Myocyte (in vitro differentiated cells): Measurements from ENCODE around the gene AGAP1. TPM values are rescaled to one million over a fixed set of nuclear protein-coding genes. Genes with fewer than 3 reads are reported as not detected.
A peak's percentile ranks its signal among the peaks of the same experiment; 100 is the strongest.

ENCODE experiments used
- DNase-seq: peaks from one replicate; pipeline ENCODE4 v3.0.0-alpha.2; 2012; ENCODE audit warnings: low read depth
- polyA plus RNA-seq: library from polyadenylated mRNA; unstranded; fragments of >200 nt; gene quantifications from one replicate; pipeline ENCODE4 v1.2.1, GENCODE V29; 2012; ENCODE audit warnings: missing spikeins
- total RNA-seq: library from RNA; depleted of rRNA; stranded (reverse); fragments of >200 nt; gene quantifications from 2 replicates; pipeline ENCODE4 v1.2.3, GENCODE V29; 2014

AGAP1 gene
- 15.5 and 17.3 TPM in 2 replicates for total RNA-seq
- polyA plus RNA-seq, result 25.2 TPM

DNA sequence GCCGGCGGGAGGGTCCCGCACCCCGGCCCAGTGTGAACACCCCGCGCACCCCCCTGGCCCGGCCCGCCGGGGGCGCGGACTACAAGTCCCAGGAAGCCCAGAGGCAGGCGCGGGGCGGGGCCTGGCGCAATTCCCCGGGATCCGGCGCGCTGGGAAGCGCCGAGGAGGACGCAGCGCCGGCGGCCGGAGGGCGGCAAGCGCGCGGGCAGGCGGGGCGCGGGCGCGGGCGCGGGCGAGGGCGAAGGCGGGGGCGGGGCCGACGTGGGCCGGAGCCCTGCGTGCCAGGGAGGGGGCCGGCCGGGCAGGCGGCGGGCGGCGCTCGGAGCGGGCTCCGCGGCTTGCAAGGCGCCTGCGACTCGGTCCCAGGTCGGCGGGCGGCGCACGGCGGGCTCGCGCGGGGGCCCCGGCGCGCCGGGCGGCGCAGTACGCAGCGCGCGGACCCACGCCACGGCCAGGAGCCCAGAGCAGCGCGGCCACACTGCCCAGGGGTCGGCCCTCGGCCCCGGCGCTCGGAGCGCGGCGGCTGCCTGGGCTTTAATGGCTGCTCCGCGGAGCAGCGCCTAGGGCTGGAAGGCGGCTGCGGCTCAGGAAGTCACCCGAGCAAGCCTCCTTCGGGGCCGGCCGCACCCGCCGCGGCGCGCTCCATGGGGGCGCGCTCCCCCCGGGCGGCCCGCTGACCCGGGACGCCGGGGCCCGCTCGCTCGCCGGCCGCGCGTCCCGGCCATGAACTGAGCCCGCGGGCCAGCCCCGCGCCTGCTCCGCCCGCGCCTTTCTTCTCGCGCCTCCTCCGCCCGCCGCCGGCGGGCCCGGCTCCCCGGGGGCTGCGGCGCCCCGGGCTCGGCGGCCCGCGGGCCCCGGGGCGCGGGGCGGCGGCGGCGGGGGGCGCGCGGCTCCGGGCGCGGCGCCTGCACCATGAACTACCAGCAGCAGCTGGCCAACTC, at the start of gene AGAP1:
Gene AGAP1, plus strand, starts transcription at position 269 of the 941 bp plus-strand sequence.
- DNase-seq, result peak; percentile 92

DNA sequence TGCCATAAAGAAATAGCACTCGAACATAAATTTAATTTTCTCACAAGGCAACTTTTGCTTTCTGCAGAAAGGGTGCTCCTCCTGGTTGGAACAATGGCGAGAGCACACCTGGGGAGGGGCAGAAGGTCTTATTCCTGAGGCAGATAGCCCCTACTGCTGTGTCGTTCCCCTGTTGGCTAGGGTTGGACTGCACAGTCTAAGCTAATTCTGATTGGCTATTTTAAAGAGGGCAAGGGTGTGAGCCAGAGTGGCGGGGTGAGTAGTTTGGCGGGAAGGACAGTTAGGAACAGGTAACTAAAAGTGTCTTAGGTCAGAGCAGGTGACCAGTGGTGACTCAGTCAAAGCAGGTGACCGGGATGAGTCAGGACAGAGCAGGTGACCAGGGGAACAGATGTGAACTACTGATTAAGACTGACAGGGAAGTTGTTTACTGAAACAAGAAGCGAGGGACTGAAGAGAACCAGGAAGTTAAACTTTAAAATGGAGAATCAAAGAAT, 49.7 kb upstream of the AGAP1 start:
- DNase-seq, result peak; percentile 6

DNA sequence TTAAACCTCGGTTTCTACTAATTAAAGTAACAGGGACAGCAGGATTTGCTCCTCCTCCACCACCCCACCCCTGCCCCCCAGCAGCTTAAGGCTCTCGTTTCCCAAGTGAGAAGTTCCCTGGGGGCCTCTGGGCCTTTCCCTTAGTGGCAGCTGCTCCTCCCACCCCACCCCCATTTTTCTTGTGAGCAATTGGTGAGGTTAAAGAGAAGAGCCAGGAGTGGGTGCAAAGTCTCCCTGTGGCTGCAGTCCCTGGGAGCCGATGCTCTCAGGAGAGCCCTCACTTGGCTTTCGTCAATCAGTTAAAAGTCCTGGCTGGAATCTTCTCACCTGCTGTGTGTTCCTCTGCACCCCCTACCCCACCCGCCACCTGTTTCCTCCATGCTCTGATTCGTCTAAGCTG, 48.7 kb upstream of the AGAP1 start:
- peak; percentile 13 for DNase-seq

DNA sequence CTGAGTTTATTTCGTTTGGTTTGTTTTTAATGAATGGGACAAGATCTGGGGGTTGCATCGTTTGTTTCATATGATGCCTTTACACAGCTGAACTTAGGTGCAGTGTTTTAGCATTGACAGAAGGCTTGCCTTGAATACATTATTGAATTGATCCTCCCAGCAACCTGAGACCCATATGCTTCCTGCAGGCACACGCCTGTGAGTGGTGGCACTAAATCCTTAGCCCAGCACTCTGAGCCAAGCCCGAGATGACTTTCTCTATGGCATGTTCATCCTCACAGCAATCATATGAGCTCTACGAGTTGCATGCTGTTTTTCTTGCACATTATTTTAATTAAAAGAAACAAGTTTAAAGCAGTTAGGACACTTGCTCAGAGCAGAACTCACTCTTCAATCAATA, 47.8 kb upstream of the AGAP1 start:
- DNase-seq, result no peak

DNA sequence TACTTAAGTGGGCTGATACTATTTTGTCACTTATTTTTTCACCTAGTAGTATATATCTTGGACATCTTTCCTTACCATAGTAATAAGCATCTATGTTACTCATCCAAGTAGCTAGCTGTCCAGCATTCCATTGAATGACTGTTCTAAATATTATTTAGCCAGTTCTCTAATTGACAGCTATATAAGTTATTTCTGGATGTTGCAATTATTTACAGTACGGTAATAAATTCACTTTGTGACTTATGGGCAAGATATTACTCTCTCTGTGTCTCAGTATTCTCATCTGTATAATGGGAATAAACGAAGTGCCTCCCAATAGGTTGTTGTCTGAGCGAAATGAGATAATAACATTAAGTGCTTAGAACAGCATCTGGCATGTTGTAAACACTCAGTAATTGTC, 46.6 kb upstream of the AGAP1 start:
- DNase-seq, result no peak

DNA sequence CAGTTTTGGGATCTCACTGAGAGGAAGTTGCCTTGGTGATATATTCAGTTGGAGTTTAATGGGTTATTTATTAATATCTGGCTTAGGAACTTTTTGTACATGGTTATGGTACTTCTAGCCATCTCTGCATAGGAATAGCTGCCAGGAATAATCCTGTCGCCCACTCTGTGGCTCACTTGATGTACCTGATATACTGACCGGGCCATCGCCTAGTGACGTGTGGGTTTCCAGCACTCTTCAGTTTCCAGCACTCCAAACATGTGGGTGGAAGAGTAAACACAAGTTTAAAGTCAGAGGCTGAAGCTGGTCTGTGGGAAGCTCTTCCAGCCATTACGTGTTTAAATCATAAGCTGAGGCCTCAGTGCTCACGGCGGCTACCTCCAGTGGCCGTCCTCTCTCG, 44.3 kb upstream of the AGAP1 start:
- no peak for DNase-seq

DNA sequence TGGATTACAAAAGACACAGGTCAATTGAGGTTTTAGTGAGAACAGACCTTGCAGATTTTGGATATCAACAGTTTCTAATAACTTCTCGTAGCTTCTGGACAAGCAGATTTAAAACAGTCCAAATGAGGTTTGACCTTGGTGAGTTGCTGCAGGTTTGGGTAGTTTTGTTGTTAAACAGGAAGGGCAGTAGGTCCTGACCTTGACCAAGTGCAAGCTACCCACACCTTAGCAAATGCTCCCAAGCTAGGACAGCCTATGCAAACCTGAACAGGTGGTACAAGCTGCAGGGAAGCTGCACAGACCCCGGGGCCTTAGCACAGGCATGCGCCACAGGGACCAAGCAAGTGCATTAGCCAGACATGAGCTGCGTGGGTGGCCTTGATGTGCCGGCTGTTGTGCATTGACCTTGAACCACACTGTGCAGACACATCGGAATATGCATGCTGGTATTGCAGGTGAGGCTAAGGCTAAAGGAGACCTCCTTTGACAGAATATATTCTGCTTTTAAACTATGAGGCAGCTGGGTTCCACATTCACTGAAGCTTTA, 40.2 kb upstream of the AGAP1 start:
- no peak for DNase-seq

DNA sequence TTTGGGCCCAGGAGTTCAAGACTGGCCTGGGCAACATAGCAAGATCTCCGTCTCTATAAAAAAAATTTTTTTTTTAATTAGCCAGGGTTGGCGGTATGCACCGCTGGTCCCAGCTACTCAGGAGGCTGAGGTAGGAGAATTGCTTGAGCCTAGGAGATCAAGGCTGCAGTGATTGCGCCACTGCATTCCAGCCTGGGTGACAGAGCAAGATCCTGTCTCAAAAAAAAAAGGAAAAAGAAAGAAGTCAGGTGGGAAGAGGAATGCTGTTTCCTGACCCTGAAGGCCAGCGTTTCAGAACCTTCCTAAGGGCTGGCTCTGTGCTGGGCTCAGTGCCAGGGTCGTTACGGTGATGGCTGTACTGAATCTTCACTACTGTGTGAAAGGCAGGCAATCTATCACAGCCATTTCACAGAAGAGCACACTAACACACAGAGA, 35.0 kb upstream of the AGAP1 start:
- DNase-seq, result no peak

DNA sequence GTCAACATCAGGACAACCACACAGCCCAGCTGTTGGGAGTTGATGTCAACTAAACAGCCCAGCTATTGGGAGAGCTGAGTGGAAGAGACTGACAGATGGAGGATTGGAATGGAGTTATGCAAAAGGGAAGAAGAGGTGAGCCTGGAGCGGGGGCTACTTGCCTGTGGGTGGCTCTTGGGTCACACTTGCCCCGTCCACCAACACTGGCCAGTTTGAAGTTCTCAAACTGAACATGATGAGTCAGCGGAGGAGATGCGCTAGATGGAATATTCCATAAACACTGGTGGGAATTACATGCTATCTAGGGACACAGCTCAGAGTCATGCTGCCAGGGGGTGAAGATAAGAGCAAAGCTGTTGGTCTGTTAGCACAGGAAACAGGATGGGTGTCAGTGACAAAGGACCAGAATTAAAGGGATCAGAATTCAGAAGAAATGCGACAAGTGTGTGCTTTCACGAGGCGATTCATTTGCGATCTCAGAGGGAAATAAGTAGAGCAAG, 33.2 kb upstream of the AGAP1 start:
- no peak for DNase-seq

DNA sequence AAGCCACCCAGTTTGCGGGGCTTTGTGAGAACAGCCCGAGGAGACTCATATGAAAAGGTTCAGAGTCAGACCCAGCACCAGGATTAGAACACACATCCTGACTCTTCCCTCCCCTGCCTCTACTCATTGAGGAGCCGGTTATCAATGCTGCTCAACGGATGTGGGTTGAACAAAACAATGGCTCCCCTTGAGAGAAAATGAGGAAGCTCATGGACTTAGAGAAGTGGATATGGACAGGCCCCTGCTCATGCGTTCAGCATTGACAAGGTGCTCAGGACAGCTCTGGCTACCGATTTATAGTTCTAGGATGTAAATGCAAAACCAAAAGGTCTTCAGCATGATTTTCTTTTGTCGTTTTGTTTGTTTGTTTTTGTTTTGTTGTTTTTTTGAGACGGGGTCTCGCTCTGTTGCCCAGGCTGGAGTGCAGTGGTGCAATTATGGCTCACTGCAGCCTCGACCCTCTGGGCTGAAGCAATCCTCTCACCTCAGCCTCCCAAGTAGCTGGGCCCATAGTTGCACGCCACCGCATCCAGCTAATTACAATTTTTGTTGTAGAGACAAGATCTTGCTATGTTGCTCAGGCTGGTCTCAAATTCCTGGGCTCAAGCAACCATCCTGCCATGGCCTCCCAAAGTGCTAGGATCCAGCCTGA, 32.0 kb upstream of the AGAP1 start:
- no peak for DNase-seq

DNA sequence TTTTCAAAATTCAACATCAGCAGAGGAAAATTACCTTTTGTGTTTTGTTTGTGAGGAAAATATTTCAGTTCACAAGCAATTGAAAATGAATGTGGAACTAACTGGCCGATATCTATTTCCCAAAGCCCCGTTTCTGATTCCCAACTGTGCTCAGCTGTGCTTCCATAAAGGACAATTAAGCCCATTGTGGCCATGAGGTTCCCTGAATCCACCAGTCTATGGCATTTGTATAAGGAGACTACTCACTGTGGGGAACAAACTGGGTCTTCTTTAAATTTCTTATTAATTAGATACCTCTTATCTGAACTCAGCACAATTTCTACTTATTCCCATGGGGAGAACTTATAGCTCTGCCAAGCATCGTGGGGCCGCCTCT, 31.4 kb upstream of the AGAP1 start:
- DNase-seq, result no peak

DNA sequence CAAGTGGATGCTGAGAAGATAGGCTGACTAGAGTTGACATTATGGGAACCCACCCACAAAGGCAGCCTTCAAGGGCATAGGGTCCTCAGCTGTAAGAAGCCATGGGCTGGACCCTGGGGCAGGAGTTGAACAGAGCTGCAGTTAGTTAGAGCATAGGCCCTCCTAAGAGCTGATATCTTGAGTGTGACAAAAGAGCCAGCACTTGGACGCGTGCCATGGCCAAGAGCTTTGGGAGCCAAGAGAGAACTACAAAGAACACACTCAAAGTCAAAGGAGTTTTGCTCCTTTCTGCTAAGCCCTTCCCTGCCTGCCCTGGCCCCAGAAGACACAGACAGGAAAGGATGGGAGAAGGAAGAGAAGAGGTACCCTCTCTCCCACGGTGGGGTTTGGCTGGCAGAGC, 29.9 kb upstream of the AGAP1 start:
- no peak for DNase-seq

DNA sequence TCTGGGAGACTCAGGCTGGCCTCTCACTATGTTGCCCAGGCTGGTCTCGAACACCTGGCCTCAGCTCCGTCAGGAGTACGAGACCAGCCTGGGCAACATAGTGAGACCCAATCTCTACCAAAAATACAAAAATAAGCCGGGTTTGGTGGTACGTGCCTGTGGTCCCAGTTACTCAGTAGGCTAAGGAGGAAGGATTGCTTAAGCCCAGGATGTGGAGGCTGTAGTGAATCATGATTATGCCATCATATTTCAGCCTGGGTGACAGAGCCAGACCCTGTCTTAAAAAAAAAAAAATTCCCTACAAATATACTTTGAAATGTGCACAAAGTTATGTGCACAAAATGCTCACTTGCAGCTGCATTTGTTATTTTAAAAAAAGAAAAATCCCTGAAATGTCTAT, 26.3 kb upstream of the AGAP1 start:
- peak; percentile 26 for DNase-seq

DNA sequence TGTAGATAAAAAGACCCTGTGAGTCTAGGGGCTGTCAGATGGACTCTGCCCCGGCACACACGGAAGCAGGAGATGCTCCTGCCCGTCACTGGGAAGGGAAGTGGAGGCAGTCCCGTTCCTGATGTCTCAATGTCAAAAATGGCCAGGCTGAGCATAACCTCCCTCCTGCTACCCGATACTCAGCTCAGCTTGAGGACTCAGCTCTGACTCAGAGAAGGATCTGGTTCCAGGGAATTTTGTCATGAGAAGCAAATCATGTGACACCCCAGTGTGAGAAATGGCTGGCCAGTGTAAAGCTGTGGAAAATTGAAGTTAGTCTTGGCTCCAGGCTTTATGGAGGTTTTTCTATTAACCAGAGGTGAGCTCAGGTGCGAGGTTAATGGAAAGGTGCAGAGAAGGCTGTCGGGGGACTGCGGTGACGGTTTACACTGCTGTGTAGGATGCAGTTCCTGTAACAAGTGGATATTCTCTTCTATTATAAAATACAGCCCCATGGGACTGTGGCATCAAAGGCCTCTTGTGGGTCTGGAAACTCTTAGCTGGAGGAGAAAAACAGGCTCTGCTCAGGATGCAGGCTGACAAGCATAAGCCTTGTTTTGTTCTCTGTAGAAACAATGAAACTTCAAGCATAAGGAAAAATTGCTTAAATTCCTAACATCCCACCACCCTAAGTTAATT, 24.7 kb upstream of the AGAP1 start:
- DNase-seq, result peak; percentile 92

DNA sequence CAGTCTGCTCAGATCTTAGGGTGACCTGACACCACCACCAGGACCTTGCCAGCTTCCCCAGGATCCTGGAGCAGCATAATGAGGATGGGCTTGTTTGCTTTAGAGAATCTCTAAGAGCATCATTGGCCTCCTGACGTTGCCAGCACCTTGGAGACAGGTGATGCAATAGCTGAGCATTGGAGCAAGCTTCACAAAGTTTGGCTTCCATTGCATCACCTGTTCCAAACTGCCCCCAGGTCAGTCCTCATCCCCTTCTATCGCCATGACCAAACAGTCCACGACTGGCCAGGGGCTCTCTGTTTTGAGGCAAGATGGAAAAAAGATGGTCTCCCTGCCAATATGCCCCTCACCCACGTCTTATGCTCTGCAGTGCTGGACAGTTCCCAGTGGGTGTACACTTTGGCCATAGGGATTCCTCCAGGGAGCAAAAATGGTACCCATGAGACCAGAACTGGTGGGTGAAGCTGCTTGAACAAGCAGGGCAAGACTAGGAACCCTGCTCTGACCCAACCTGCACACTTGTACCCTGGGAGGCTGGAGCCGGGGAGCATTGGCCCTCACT, 22.6 kb upstream of the AGAP1 start:
- no peak for DNase-seq

DNA sequence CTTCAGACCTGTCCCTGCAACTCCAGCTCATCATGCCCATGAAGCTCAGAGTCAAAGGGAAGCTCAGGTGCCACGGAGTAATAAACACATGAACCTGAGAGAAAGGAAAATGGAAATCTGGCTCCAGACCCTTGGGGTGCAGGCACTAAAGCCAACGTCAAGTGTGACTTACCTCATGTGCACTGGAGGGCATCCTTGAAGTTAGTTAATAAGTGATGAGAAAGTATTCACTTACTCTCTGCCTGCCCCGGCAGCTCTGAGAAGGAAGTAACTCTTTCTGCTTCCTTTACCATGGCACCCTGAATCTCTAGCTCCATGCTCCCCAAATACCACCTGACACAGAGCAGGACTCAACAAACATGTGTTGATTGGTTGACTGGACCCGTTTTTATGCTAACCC, 21.4 kb upstream of the AGAP1 start:
- DNase-seq, result no peak

DNA sequence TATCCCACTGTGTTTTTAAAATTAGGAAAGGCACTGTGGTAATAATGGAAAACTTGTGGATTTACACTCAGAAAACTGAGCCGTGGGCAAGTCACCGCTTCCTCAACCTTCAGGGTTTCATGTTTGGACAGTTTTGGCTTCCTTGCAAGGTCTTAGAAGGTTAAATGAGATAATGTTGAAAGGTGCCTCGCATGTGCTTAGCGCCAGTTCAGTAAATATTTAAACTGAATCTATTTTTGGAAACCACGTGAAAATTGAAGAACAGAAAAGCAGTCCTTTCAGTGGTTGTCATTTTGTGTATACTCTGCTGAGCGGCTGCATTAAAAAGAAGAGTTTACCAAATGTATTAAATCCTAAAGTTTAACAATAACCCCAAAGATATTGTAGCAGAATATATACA, 15.2 kb upstream of the AGAP1 start:
- DNase-seq, result no peak

DNA sequence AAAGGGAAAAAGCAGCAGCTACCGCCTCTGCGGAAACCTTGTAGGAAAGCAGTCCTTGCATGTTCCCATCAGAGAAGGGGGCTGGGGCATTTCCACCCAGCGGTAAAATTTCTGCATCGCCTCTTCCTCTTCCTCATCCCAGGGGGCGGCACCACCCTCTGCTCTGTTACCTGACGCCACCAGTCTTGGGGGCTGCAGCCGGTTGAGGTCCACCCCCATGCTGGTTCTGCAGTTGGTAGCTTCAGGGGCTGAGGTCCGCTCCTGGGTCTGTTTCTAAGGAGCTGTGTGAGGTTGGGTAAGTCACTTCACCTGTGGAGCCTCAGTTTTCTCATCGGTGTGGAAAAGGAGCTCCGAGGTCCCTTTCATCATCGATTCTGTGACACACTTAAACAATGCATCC, 14.2 kb upstream of the AGAP1 start:
- DNase-seq, result no peak

DNA sequence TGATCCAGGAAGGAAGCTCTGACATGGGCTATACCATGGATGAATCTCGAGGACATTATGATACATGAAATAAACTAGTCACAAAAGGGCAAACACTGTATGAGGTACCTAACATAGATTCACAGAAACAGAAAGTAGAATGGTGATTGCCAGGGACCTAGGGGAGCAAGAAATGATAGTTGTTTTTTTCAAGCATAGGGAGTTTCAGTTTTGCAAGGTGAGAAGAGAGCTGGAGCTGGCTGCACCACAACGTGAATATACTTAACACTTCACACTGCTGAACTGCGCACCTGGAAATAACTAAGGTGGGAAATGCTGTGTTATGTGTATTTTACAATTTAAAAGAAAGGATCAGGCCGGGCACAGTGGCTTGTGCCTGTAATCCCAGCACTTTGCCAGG, 13.2 kb upstream of the AGAP1 start:
- no peak for DNase-seq

DNA sequence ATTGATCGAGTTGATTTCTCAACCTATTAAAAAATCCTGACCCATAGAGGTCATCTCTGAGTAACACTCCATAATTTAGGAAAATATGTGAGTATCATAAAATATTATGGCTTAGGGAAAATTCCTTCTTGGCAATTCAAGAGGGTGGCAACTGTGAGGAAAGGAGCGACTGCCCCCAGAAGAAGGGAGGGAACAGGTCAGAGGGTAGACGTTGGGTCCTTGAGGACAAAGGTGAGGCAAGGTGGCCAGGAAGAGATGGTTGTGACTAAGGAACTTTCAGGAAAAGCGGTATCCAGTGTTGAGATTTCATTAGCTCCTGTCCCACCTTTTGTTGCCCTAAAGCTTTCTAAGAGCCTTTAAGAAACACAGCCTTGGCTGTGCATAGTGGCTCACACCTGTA, 10.5 kb upstream of the AGAP1 start:
- DNase-seq, result no peak

DNA sequence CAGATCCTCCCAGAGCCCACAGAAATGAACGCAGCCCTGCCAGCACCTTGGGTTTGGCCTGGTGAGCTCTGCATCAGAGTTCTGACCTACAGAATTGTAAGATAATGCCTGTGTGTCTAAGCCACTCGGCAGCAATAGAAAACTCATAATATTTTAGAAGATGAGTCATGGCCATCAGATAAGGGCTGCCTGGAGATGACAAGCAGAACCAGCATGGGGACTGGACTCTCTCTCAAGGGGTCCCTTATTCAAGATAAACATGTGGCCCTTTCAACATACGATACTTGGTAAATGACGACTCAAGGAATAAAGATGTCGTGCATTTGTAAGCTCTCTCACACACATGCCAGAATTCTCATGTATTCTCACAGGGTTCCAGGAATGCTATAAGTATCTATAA, 8.5 kb upstream of the AGAP1 start:
- no peak for DNase-seq
